ENCODE measurements around the gene HLA-DRB1.
"Not testable (repeated sequence)": the region's sequence is repeated elsewhere in the genome, so short reads cannot be mapped to it uniquely, and the experiment has no call there.

HLA-DRB1 gene

GRCh38 chr6:32554116-32554965 lies 35.3 kb downstream of the HLA-DRB1 start:
- no peak for DNase-seq

GRCh38 chr6:32553037-32553742 lies 36.5 kb downstream of the HLA-DRB1 start:
- no peak for DNase-seq

GRCh38 chr6:32551410-32551809 lies 38.2 kb downstream of the HLA-DRB1 start:
- no peak for DNase-seq

- no peak for DNase-seq
Observed at GRCh38 chr6:32539839-32540238, 49.8 kb downstream of the HLA-DRB1 start.

GRCh38 chr6:32530431-32530793 lies 59.2 kb downstream of the HLA-DRB1 start:
- DNase-seq: not testable (repeated sequence)

DNA sequence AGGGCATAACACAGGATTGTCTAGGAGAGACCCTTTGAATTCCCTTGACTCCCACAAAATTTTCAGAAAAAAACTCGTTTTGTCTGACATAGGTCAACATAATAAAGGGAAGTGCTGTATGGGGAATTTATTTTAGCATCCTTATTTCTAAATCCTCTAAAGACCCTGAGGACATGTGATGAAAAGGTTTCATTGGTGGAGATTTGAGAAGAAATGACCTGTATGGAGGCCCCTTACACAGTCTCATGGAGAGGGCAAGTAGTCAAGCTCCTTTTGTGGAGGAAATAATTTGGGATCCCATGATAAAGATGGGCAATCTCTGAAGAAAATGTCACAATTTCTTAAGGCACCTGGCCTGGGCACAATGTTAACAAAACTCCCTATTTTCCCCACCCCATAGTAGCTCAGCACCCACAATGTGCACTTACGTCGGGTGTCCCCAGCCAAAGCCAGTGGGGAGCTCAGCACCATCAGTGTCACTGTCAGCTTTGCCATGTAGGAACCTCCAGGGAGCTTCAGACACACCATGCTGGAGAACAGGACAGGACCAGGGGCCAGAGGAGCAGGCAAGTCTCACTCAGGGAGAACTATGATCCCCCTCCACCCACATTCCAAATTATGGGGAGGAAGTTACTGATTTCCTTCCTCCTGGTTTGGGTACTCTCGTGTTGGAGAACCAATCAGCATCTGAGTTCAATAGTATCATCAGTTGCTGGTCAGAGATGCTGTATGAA lies 59.8 kb downstream of the HLA-DRB1 start, which contains the start of gene HLA-DRB5:
Gene HLA-DRB5, minus strand, starts transcription at position 591 of the 734 bp plus-strand sequence. Its CDS starts 63 bp downstream, at position 528.
- no peak for DNase-seq

Data from islet precursor cell (in vitro differentiated cells).